D341Med (cell line): ENCODE data around the gene DTHD1.

Experiments used
- DNase-seq: peaks from one replicate; pipeline ENCODE4 v3.0.0; 2012; ENCODE audit warnings: low spot score

Gene DTHD1

GRCh38 chr4:36316607-36317006, 35.2 kb downstream of the DTHD1 start:
- DNase-seq: no peak

GRCh38 chr4:36317721-36318120, 36.3 kb downstream of the DTHD1 start:
- DNase-seq: no peak

- no peak for DNase-seq
These were observed 38.9 kb downstream of the DTHD1 start for GRCh38 chr4:36320117-36320896.

GRCh38 chr4:36321176-36321575, 39.8 kb downstream of the DTHD1 start:
- no peak for DNase-seq

- no peak for DNase-seq
These were observed 41.5 kb downstream of the DTHD1 start for GRCh38 chr4:36322921-36323354.

- DNase-seq: no peak
These were observed 42.5 kb downstream of the DTHD1 start for GRCh38 chr4:36323816-36324419.

- no peak for DNase-seq
These were observed 43.4 kb downstream of the DTHD1 start for GRCh38 chr4:36324808-36325207.

GRCh38 chr4:36325499-36325898, 44.1 kb downstream of the DTHD1 start:
- no peak for DNase-seq

- no peak for DNase-seq
These were observed 44.5 kb downstream of the DTHD1 start for GRCh38 chr4:36325926-36326325.

GRCh38 chr4:36326476-36327029, 45.1 kb downstream of the DTHD1 start:
- DNase-seq: no peak

GRCh38 chr4:36327400-36327799, 46.0 kb downstream of the DTHD1 start:
- no peak for DNase-seq

- no peak for DNase-seq
These were observed 46.7 kb downstream of the DTHD1 start for GRCh38 chr4:36328130-36328529.

- DNase-seq: no peak
These were observed 47.8 kb downstream of the DTHD1 start for GRCh38 chr4:36329228-36329627.

- no peak for DNase-seq
These were observed 49.4 kb downstream of the DTHD1 start for GRCh38 chr4:36330796-36331195.

- no peak for DNase-seq
These were observed 50.8 kb downstream of the DTHD1 start for GRCh38 chr4:36332023-36332781.

GRCh38 chr4:36332782-36333131, 51.3 kb downstream of the DTHD1 start:
- no peak for DNase-seq

- no peak for DNase-seq
These were observed 52.0 kb downstream of the DTHD1 start for GRCh38 chr4:36333303-36333877.

- DNase-seq: no peak
These were observed 56.3 kb downstream of the DTHD1 start for GRCh38 chr4:36337665-36338185.

- no peak for DNase-seq
These were observed 57.6 kb downstream of the DTHD1 start for GRCh38 chr4:36338973-36339372.

- no peak for DNase-seq
These were observed 60.5 kb downstream of the DTHD1 start for GRCh38 chr4:36341936-36342335.

- DNase-seq: no peak
These were observed 62.2 kb downstream of the DTHD1 start for GRCh38 chr4:36343501-36344175.
